ENCODE results near the gene DNAH7.

GRCh38 chr2:195959341-195959740, 109.3 kb downstream of the DNAH7 start:
- TF ChIP-seq YY1 (IDR thresholded peaks at IDR 0.05; ENCODE audit: insufficient read depth, insufficient read length), result no peak
- TF ChIP-seq ZNF274 (IDR thresholded peaks at IDR 0.05; ENCODE audit: low read depth, low read length), result no peak
- no peak for TF ChIP-seq SUZ12 (IDR thresholded peaks at IDR 0.05; ENCODE audit: extremely low read depth, insufficient read depth, insufficient read length)

All from NT2/D1 (cell line).